GM12891 (cell line): ENCODE results near the gene OAT.
"Not testable (repeated sequence)": the region's sequence is repeated elsewhere in the genome, so short reads cannot be mapped to it uniquely, and the experiment has no call there.

Experiments
- DNase-seq: peaks from one replicate; pipeline ENCODE4 v3.0.0; 2011; ENCODE audit warnings: low spot score; ENCODE audit not compliant: insufficient read length
- FAIRE-seq: peaks from 2 replicates; lab custom pipeline; 2011; peaks lifted over from hg19 to GRCh38; lab: Jason Lieb, UNC
- PAX5 ChIP-seq: IDR thresholded peaks from 2 replicates; pipeline ENCODE4 v1.6.1; 2011; ENCODE audit warnings: low read length, moderate library complexity, mild to moderate bottlenecking; ENCODE audit not compliant: insufficient read depth, severe bottlenecking
- POLR2A ChIP-seq: IDR thresholded peaks from 2 replicates; pipeline ENCODE4 v1.6.1; 2011; ENCODE audit warnings: low read depth, low read length, control low read depth
- POLR2AphosphoS5 ChIP-seq: IDR thresholded peaks from 2 replicates; pipeline ENCODE4 v1.6.1; 2011; ENCODE audit warnings: low read depth, low read length, control low read depth
- POU2F2 ChIP-seq: IDR thresholded peaks from 2 replicates; pipeline ENCODE4 v1.6.1; 2011; ENCODE audit warnings: low read depth, mild to moderate bottlenecking, control low read depth, low read length, moderate library complexity
- SPI1 ChIP-seq: IDR thresholded peaks from 2 replicates; pipeline ENCODE4 v1.6.1; 2011; ENCODE audit warnings: low read depth, low read length, control low read depth
- TAF1 ChIP-seq: IDR thresholded peaks from 2 replicates; pipeline ENCODE4 v1.6.1; 2011; ENCODE audit warnings: low read depth, low read length, control low read depth

OAT gene

DNA sequence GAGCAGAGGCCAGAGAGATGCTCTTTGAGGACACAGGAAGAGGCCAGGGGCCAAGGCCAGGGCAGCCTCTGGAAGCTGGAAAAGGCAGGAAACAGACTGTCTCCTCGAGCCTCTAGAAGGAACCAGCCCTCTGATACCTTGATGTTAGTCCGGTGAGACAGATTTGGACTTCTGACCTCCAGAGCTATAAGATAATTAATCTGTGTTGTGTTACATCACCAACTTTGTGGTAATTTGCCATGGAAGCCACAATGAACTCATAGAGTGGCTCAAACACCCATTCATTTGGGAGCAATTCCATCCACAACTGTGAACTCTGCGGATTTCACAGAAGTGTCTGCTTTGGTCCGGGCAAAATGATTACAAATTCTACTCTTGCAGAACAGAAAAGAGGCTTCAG is 48.7 kb downstream of the OAT start:
- no peak for DNase-seq
- TF ChIP-seq POLR2AphosphoS5 = no peak
- FAIRE-seq = no peak

- not testable (repeated sequence) for FAIRE-seq, DNase-seq
Measured at GRCh38 chr10:124369533-124369932, 49.2 kb downstream of the OAT start.

DNA sequence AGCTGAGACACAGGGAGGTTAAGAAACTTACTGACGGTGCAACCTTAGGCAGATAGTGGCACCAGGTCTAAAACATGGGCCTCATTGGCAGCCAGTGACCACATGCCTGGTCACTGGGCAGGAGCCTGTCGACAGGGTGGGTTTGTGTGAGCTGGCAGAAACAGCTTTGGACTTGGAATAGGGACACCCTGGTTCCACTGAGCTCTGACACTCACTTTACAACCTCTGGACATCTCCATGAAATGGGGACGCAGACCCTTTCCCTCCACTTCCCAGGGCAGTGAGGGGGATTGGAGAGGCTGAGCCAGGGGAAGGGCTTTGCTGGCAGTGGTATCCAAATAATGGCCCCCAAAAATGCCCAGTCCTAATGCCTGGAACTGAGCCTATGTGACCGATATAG is 49.7 kb downstream of the OAT start:
- no peak for FAIRE-seq
- no peak for TF ChIP-seq POLR2AphosphoS5
- TF ChIP-seq POU2F2 = no peak
- no peak for TF ChIP-seq SPI1
- no peak for TF ChIP-seq POLR2A
- no peak for TF ChIP-seq PAX5
- DNase-seq = no peak

DNA sequence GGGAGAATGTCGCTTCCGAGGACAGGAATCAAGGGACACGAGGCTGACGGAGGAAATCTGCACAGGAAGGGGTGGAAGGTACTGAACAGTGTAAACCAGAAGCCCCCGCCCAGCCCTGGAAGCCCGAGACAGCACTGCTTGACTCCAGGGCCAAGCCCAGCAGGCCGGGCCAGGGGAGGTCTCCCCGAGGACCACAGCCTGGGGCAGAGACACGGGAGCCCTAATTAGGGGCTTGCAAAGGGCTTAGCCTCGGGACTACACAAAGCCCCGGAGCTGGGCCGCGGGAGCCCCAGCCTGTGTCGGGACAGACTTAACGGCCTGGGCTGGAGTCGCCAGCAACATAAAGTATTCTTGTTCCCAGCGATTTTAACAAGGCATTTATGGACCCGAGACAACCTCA is 50.8 kb downstream of the OAT start:
- no peak for FAIRE-seq
- TF ChIP-seq POU2F2 (no peak), POLR2AphosphoS5 (no peak), PAX5 (no peak), SPI1 (no peak), POLR2A (no peak), TAF1 (no peak)

GRCh38 chr10:124367414-124367813 is 51.3 kb downstream of the OAT start:
- TF ChIP-seq POLR2A = no peak
- TF ChIP-seq TAF1 = no peak
- TF ChIP-seq SPI1 = no peak
- no peak for TF ChIP-seq POLR2AphosphoS5
- no peak for TF ChIP-seq PAX5
- no peak for TF ChIP-seq POU2F2
- DNase-seq = no peak
- no peak for FAIRE-seq

More for the DNA sequence above, 50.8 kb downstream of the OAT start:
- no peak for DNase-seq

DNA sequence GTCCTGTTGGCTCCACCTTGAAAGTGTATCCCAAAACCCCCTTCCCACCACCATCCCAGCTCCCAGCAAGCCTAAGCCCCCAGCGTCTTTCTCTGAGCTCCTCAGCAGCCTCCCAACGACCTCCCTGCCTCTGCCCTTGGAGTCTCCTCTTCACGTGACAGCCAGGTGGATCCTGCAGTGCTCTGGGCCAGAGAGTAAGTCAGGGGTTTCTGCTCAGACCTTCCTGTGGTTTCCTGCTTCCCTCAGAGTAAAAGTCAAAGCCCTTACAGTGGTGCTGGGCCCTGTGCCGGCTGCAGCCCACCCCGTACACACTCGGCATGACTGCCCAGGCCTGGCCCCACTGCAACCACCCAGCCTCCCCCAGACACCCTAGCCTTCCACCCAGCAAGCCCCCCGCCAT is 51.9 kb downstream of the OAT start:
- TF ChIP-seq PAX5 = no peak
- TF ChIP-seq POU2F2 = no peak
- no peak for TF ChIP-seq SPI1
- TF ChIP-seq POLR2A = no peak
- no peak for TF ChIP-seq POLR2AphosphoS5
- no peak for TF ChIP-seq TAF1
- FAIRE-seq = no peak
- no peak for DNase-seq

DNA sequence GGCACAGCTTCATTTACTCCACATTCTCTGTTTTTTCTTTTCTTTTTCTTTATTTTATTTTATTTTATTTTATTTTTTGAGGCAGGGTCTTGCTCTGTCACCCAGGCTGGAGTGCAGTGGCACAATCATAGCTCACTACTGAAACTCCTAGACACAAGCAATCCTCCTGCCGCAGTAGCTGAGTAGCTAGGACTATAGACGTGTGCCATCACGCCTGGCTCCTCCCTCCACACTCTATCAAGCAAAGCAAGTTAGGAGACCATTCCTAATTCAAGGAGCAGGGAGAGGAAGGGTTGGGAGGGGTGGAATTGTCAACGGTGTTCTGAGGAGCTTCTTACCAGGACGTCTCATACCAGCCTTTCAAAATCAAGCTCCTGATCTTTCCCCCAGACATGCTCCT is 52.4 kb downstream of the OAT start:
- FAIRE-seq (no peak), DNase-seq (no peak)
- TF ChIP-seq TAF1 (no peak), PAX5 (no peak), POU2F2 (no peak), POLR2A (no peak), SPI1 (no peak), POLR2AphosphoS5 (no peak)

GRCh38 chr10:124364674-124365073 is 54.0 kb downstream of the OAT start:
- DNase-seq (no peak), FAIRE-seq (no peak)
- TF ChIP-seq PAX5 = no peak
- TF ChIP-seq SPI1 = no peak
- TF ChIP-seq POLR2AphosphoS5 = no peak
- no peak for TF ChIP-seq TAF1
- no peak for TF ChIP-seq POLR2A
- TF ChIP-seq POU2F2 = no peak

GRCh38 chr10:124362568-124362967 is 56.2 kb downstream of the OAT start:
- TF ChIP-seq POLR2A (no peak), PAX5 (no peak)
- FAIRE-seq (no peak), DNase-seq (no peak)

- no peak for DNase-seq
- TF ChIP-seq POLR2A = no peak
- TF ChIP-seq PAX5 = no peak
- TF ChIP-seq TAF1 = no peak
- no peak for TF ChIP-seq POLR2AphosphoS5
- TF ChIP-seq SPI1 = no peak
- no peak for TF ChIP-seq POU2F2
- FAIRE-seq = no peak
Measured at GRCh38 chr10:124359336-124359832, 59.3 kb downstream of the OAT start.

GRCh38 chr10:124357561-124357885 is 61.2 kb downstream of the OAT start:
- TF ChIP-seq POU2F2 (no peak), PAX5 (no peak), POLR2AphosphoS5 (no peak), SPI1 (no peak), TAF1 (no peak), POLR2A (no peak)
- FAIRE-seq (no peak), DNase-seq (no peak)
